Anterior cingulate cortex (tissue), 58 donors: Measurements from ENCODE around the gene SYF2.
"Not testable (repeated sequence)": the region's sequence is repeated elsewhere in the genome, so short reads cannot be mapped to it uniquely, and the experiment has no call there.

Experiments used
- DNase-seq, 58 donors: peaks; one replicate each; lab custom pipeline; 2025; lab: John Stamatoyannopoulos, UW

The SYF2 gene

GRCh38 chr1:25247024-25247828, 14.9 kb upstream of the SYF2 start, which contains the start of gene RSRP1:
Gene RSRP1, minus strand, starts transcription at chr1:25247454. Its CDS starts 491 bp downstream, at chr1:25246963.
- DNase-seq, result peak; percentile 93 to 100 (median 99)

GRCh38 chr1:25246600-25247023, 14.3 kb upstream of the SYF2 start:
- DNase-seq, result peak in 19 of 58 donors; percentile 30 to 65 (median 49)

GRCh38 chr1:25245809-25246599, 13.7 kb upstream of the SYF2 start:
- no peak for DNase-seq

GRCh38 chr1:25245393-25245792, 13.1 kb upstream of the SYF2 start:
- no peak for DNase-seq

GRCh38 chr1:25243907-25244306, 11.6 kb upstream of the SYF2 start:
- DNase-seq, result no peak

- DNase-seq, result peak; percentile 68 to 97 (median 88)
Observed at GRCh38 chr1:25239681-25240541, 7.6 kb upstream of the SYF2 start.

- DNase-seq, result no peak
Observed at GRCh38 chr1:25238046-25238445, 5.7 kb upstream of the SYF2 start.

- DNase-seq, result not testable (repeated sequence)
Observed at GRCh38 chr1:25236261-25236660, 4.0 kb upstream of the SYF2 start.

- DNase-seq, result not testable (repeated sequence)
Observed at GRCh38 chr1:25235411-25235810, 3.1 kb upstream of the SYF2 start.

GRCh38 chr1:25232866-25233784, 823 bp upstream of the SYF2 start:
- DNase-seq, result peak in 55 of 58 donors; percentile 10 to 86 (median 56)

- no peak for DNase-seq
Observed at GRCh38 chr1:25223471-25223870, 8.8 kb downstream of the SYF2 start.

- DNase-seq, result no peak
Observed at GRCh38 chr1:25222606-25223005, 9.7 kb downstream of the SYF2 start.

- no peak for DNase-seq
Observed at GRCh38 chr1:25220666-25221065, 11.6 kb downstream of the SYF2 start.

GRCh38 chr1:25219661-25220251, 12.5 kb downstream of the SYF2 start:
- no peak for DNase-seq

GRCh38 chr1:25217598-25218232, 14.6 kb downstream of the SYF2 start:
- DNase-seq, result no peak

GRCh38 chr1:25217015-25217414, 15.3 kb downstream of the SYF2 start:
- no peak for DNase-seq

GRCh38 chr1:25216123-25216522, 16.2 kb downstream of the SYF2 start:
- no peak for DNase-seq

- DNase-seq, result no peak
Observed at GRCh38 chr1:25212725-25213124, 19.6 kb downstream of the SYF2 start.

GRCh38 chr1:25210728-25211127, 21.6 kb downstream of the SYF2 start:
- no peak for DNase-seq
